Memory B cell (primary cell): ENCODE data around the gene PGM1.

Source experiments
- ATAC-seq: fragments of 150-1000 bp; cut with Tn5 transposase; 2 replicates; pipeline ENCODE4 v1.10.0; 2021; ENCODE audit warnings: low read depth, mild to moderate bottlenecking, moderate library complexity
- DNase-seq, 2 donors: peaks; one replicate each; pipeline ENCODE4 v3.0.0; 2022; ENCODE audit warnings: low spot score in 2 of 2
- H3K27ac Mint-ChIP-seq: one replicate; pipeline ENCODE4 v1.8.0; 2022; ENCODE audit warnings: mild to moderate bottlenecking, moderate library complexity, mixed read lengths
- H3K27me3 Mint-ChIP-seq: one replicate; pipeline ENCODE4 v1.8.0; 2022; ENCODE audit warnings: mixed read lengths
- H3K36me3 Mint-ChIP-seq: one replicate; pipeline ENCODE4 v1.8.0; 2022; ENCODE audit warnings: mild to moderate bottlenecking, mixed read lengths
- H3K4me1 Mint-ChIP-seq: one replicate; pipeline ENCODE4 v1.8.0; 2022; ENCODE audit warnings: mixed read lengths
- H3K4me3 Mint-ChIP-seq: one replicate; pipeline ENCODE4 v1.8.0; 2022; ENCODE audit warnings: mild to moderate bottlenecking, moderate library complexity, mixed read lengths
- H3K9me3 Mint-ChIP-seq: one replicate; pipeline ENCODE4 v1.8.0; 2022; ENCODE audit warnings: mixed read lengths

PGM1 gene

GRCh38 chr1:63630666-63631065, 37.5 kb downstream of the PGM1 start:
- ATAC-seq (no peak), DNase-seq (no peak)
- no peak overlapping the region for H3K27ac Mint-ChIP-seq
- peaks cover 32% of the 10 kb centered on the region for H3K36me3 Mint-ChIP-seq
- no peak overlapping the region for H3K4me3 Mint-ChIP-seq
- no peaks in the 10 kb centered on the region for H3K27me3 Mint-ChIP-seq
- H3K9me3 Mint-ChIP-seq: no peaks in the 10 kb centered on the region
- no peaks in the 10 kb centered on the region for H3K4me1 Mint-ChIP-seq

- H3K27ac Mint-ChIP-seq: no peak overlapping the region
- no peak for DNase-seq
- H3K4me3 Mint-ChIP-seq: no peak overlapping the region
- H3K27me3 Mint-ChIP-seq: no peaks in the 10 kb centered on the region
- peaks cover 40% of the 10 kb centered on the region for H3K36me3 Mint-ChIP-seq
- H3K4me1 Mint-ChIP-seq: no peaks in the 10 kb centered on the region
- H3K9me3 Mint-ChIP-seq: no peaks in the 10 kb centered on the region
- ATAC-seq: no peak
Observed at GRCh38 chr1:63632110-63632509, 38.9 kb downstream of the PGM1 start.

- H3K27ac Mint-ChIP-seq: no peak overlapping the region
- H3K27me3 Mint-ChIP-seq: no peaks in the 10 kb centered on the region
- H3K4me1 Mint-ChIP-seq: no peaks in the 10 kb centered on the region
- peaks cover 45% of the 10 kb centered on the region for H3K36me3 Mint-ChIP-seq
- H3K4me3 Mint-ChIP-seq: no peak overlapping the region
- DNase-seq (no peak), ATAC-seq (no peak)
- H3K9me3 Mint-ChIP-seq: no peaks in the 10 kb centered on the region
Observed at GRCh38 chr1:63633281-63633680, 40.1 kb downstream of the PGM1 start.

- Mint-ChIP-seq H3K27me3 (no peaks in the 10 kb centered on the region), H3K36me3 (peaks cover 54% of the 10 kb centered on the region), H3K9me3 (no peaks in the 10 kb centered on the region), H3K4me1 (no peaks in the 10 kb centered on the region), H3K27ac (no peak overlapping the region), H3K4me3 (no peak overlapping the region)
- DNase-seq: no peak
- ATAC-seq: no peak
Observed at GRCh38 chr1:63634471-63634870, 41.3 kb downstream of the PGM1 start.

GRCh38 chr1:63635681-63636080, 42.5 kb downstream of the PGM1 start:
- Mint-ChIP-seq H3K27me3 (no peaks in the 10 kb centered on the region), H3K27ac (no peak overlapping the region), H3K9me3 (no peaks in the 10 kb centered on the region), H3K4me3 (no peak overlapping the region), H3K36me3 (peaks cover 57% of the 10 kb centered on the region), H3K4me1 (no peaks in the 10 kb centered on the region)
- ATAC-seq (no peak), DNase-seq (no peak)

- DNase-seq: no peak
- H3K4me1 Mint-ChIP-seq: no peaks in the 10 kb centered on the region
- H3K36me3 Mint-ChIP-seq: peaks cover 58% of the 10 kb centered on the region
- no peaks in the 10 kb centered on the region for H3K9me3 Mint-ChIP-seq
- H3K4me3 Mint-ChIP-seq: no peak overlapping the region
- no peaks in the 10 kb centered on the region for H3K27me3 Mint-ChIP-seq
- no peak overlapping the region for H3K27ac Mint-ChIP-seq
- ATAC-seq: no peak
Observed at GRCh38 chr1:63636192-63637105, 43.2 kb downstream of the PGM1 start.

- Mint-ChIP-seq H3K4me3 (no peak overlapping the region), H3K27me3 (no peaks in the 10 kb centered on the region), H3K36me3 (peaks cover 50% of the 10 kb centered on the region), H3K9me3 (no peaks in the 10 kb centered on the region), H3K27ac (no peak overlapping the region), H3K4me1 (no peaks in the 10 kb centered on the region)
- ATAC-seq (no peak), DNase-seq (no peak)
Observed at GRCh38 chr1:63638471-63638870, 45.3 kb downstream of the PGM1 start.

GRCh38 chr1:63638875-63639274, 45.7 kb downstream of the PGM1 start:
- peaks cover 51% of the 10 kb centered on the region for H3K36me3 Mint-ChIP-seq
- H3K4me1 Mint-ChIP-seq: no peaks in the 10 kb centered on the region
- H3K27me3 Mint-ChIP-seq: no peaks in the 10 kb centered on the region

GRCh38 chr1:63640633-63641567, 47.7 kb downstream of the PGM1 start:
- H3K4me1 Mint-ChIP-seq: no peaks in the 10 kb centered on the region
- H3K9me3 Mint-ChIP-seq: no peaks in the 10 kb centered on the region
- H3K27ac Mint-ChIP-seq: no peak overlapping the region
- no peaks in the 10 kb centered on the region for H3K27me3 Mint-ChIP-seq
- no peak for ATAC-seq
- no peak overlapping the region for H3K4me3 Mint-ChIP-seq
- H3K36me3 Mint-ChIP-seq: peaks cover 48% of the 10 kb centered on the region
- DNase-seq: no peak

More at GRCh38 chr1:63638875-63639274, 45.7 kb downstream of the PGM1 start:
- ATAC-seq (no peak), DNase-seq (no peak)
- H3K9me3 Mint-ChIP-seq: no peaks in the 10 kb centered on the region
- H3K27ac Mint-ChIP-seq: no peak overlapping the region
- no peak overlapping the region for H3K4me3 Mint-ChIP-seq

GRCh38 chr1:63641615-63642014, 48.4 kb downstream of the PGM1 start:
- no peak for ATAC-seq
- Mint-ChIP-seq H3K27ac (no peak overlapping the region), H3K4me1 (no peaks in the 10 kb centered on the region), H3K36me3 (peaks cover 44% of the 10 kb centered on the region), H3K4me3 (no peak overlapping the region), H3K9me3 (no peaks in the 10 kb centered on the region), H3K27me3 (no peaks in the 10 kb centered on the region)
- DNase-seq: no peak

- no peak overlapping the region for H3K4me3 Mint-ChIP-seq
- H3K27me3 Mint-ChIP-seq: no peaks in the 10 kb centered on the region
- H3K4me1 Mint-ChIP-seq: no peaks in the 10 kb centered on the region
- ATAC-seq (no peak), DNase-seq (no peak)
- H3K36me3 Mint-ChIP-seq: peaks cover 38% of the 10 kb centered on the region
- H3K27ac Mint-ChIP-seq: no peak overlapping the region
- no peaks in the 10 kb centered on the region for H3K9me3 Mint-ChIP-seq
Observed at GRCh38 chr1:63642901-63643300, 49.7 kb downstream of the PGM1 start.

- Mint-ChIP-seq H3K4me3 (no peak overlapping the region), H3K27me3 (no peaks in the 10 kb centered on the region), H3K27ac (no peak overlapping the region), H3K4me1 (no peaks in the 10 kb centered on the region), H3K36me3 (peaks cover 38% of the 10 kb centered on the region), H3K9me3 (no peaks in the 10 kb centered on the region)
- DNase-seq: no peak
- no peak for ATAC-seq
Observed at GRCh38 chr1:63643517-63643916, 50.3 kb downstream of the PGM1 start.

- H3K27me3 Mint-ChIP-seq: no peaks in the 10 kb centered on the region
- H3K27ac Mint-ChIP-seq: no peak overlapping the region
- peaks cover 35% of the 10 kb centered on the region for H3K36me3 Mint-ChIP-seq
- DNase-seq: no peak
- H3K4me1 Mint-ChIP-seq: no peaks in the 10 kb centered on the region
- H3K9me3 Mint-ChIP-seq: no peaks in the 10 kb centered on the region
- no peak overlapping the region for H3K4me3 Mint-ChIP-seq
- no peak for ATAC-seq
Observed at GRCh38 chr1:63643926-63644325, 50.7 kb downstream of the PGM1 start.

- DNase-seq (no peak), ATAC-seq (no peak)
- peaks cover 28% of the 10 kb centered on the region for H3K36me3 Mint-ChIP-seq
- no peaks in the 10 kb centered on the region for H3K27me3 Mint-ChIP-seq
- H3K4me1 Mint-ChIP-seq: no peaks in the 10 kb centered on the region
- no peaks in the 10 kb centered on the region for H3K9me3 Mint-ChIP-seq
- no peak overlapping the region for H3K4me3 Mint-ChIP-seq
- H3K27ac Mint-ChIP-seq: no peak overlapping the region
Observed at GRCh38 chr1:63645317-63645716, 52.1 kb downstream of the PGM1 start.
